OCI-M1 (cell line): Measurements from ENCODE around the gene FAM131A.

Experiments
- DNase-seq: peaks from one replicate; lab custom pipeline; 2025; lab: John Stamatoyannopoulos, UW

FAM131A gene

GRCh38 chr3:184377882-184378445, 40.6 kb downstream of the FAM131A start, which contains the start of gene THPO:
Gene THPO (minus strand): TSS chr3:184378207. CDS start chr3:184376259, 1,948 bp downstream.
- peak; percentile 66 for DNase-seq

- DNase-seq: no peak
Measured at GRCh38 chr3:184378651-184379357, 41.4 kb downstream of the FAM131A start.

GRCh38 chr3:184379358-184380184, 42.2 kb downstream of the FAM131A start, which contains the start of gene CHRD:
Gene CHRD (plus strand): TSS chr3:184380054. CDS start chr3:184380319, 265 bp downstream.
- no peak for DNase-seq

- DNase-seq: peak; percentile 9
Measured at GRCh38 chr3:184380185-184380626, 42.8 kb downstream of the FAM131A start.

GRCh38 chr3:184380627-184381260, 43.3 kb downstream of the FAM131A start:
- no peak for DNase-seq

GRCh38 chr3:184381261-184382224, 44.1 kb downstream of the FAM131A start:
- peak; percentile 46 for DNase-seq

- DNase-seq: no peak
Measured at GRCh38 chr3:184382326-184383032, 45.1 kb downstream of the FAM131A start.

GRCh38 chr3:184383033-184383740, 45.8 kb downstream of the FAM131A start:
- no peak for DNase-seq

- no peak for DNase-seq
Measured at GRCh38 chr3:184384342-184384741, 46.9 kb downstream of the FAM131A start.

- DNase-seq: no peak
Measured at GRCh38 chr3:184384856-184385422, 47.5 kb downstream of the FAM131A start.

GRCh38 chr3:184386047-184386806, 48.8 kb downstream of the FAM131A start:
- DNase-seq: no peak

GRCh38 chr3:184387174-184387714, 49.8 kb downstream of the FAM131A start:
- no peak for DNase-seq

- DNase-seq: no peak
Measured at GRCh38 chr3:184388164-184388935, 51.0 kb downstream of the FAM131A start.

GRCh38 chr3:184388936-184389230, 51.5 kb downstream of the FAM131A start:
- DNase-seq: no peak

GRCh38 chr3:184389384-184389783, 52.0 kb downstream of the FAM131A start:
- no peak for DNase-seq

GRCh38 chr3:184389935-184390528, 52.6 kb downstream of the FAM131A start:
- no peak for DNase-seq

- DNase-seq: no peak
Measured at GRCh38 chr3:184391266-184391665, 53.9 kb downstream of the FAM131A start.
